Measurements from ENCODE around the gene KBTBD12.

Gene KBTBD12

DNA sequence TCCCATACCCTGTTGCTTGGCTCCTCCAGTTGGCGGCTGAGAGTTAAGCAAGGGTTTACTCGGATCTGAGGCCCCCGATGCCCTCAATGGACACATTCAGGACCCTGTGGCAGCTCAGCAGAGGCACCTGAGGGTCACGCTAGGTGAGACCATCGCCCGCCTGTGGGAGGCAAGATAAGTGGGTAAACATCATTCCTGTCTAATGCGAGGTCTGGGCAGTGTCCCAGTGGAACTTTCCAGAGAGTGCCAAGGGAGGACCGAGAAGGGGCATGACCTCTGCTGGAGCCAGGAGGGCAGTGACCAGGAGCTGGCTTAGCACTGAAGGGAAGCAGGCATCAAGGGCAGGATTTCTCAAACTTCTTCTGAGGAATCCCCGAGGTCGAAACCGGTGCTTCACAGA lies 71.8 kb downstream of the KBTBD12 start:
- no peak for DNase-seq

DNA sequence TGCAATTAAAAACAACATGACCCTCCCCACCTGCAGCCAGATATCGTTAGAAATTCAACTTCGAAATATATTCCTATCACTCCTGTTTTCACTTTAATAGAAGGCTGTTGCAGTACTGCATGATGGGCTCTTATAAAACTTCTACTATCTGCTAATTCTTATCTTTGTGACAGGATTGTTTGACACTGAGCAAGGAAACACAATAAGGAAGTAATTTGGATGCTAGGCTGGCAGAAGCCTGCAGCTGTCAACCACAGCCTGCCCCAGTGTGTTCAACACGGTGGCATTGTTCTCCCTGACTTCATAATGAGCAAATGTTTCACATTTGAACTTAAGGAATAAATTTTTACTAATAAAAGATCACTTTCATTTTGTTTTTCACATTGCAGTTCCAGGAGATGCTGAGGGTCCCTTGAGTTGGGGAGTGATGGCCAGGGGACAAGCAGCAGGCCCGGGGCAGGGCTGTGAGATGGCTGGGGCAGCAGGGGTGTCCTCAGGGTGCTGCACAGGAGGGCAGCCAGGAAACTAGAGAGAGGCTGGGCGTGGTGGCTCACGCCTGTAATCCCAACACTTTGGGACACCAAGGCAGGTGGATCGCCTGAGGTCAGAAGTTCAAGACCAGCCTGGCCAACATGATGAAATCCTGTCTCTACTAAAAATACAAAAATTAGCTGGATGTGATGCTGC lies 72.4 kb downstream of the KBTBD12 start:
- DNase-seq, result no peak

DNA sequence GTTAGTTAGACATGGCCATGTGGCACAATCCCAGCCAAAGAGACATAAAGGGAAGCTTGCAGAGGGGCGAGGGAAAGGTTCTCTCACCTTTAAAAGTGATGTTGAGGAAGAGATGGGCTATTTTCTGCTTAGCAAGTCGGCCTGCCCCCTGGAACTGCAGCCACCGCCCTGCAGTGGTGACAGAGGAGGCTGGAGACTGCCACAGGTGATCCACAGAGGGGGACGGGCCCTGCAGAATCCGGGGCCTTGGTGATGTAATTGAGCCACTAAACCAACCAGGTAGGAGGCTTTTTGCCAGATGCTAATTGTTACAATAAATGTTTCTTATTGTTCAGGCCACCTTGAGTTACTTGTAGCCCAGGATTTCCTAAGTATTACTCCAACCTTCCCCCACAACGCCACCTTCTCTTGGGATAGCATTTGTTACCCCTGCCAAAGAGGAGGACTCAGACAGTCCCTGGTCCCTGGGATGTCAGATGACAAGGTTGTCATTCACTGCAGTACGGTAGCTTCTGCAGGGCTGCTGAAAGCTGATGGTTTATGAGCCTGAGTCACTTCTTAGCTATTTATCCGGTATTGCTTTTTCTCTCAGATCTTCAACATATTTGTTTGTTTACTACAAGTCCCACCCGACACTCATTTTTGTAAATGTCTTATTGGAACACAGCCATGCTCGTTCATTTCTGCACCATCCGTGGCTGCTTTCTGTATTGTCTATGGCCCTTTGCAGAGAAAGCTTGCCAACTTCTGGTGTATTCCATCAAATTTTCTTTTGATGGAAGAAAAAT lies 73.9 kb downstream of the KBTBD12 start:
- no peak for DNase-seq

DNA sequence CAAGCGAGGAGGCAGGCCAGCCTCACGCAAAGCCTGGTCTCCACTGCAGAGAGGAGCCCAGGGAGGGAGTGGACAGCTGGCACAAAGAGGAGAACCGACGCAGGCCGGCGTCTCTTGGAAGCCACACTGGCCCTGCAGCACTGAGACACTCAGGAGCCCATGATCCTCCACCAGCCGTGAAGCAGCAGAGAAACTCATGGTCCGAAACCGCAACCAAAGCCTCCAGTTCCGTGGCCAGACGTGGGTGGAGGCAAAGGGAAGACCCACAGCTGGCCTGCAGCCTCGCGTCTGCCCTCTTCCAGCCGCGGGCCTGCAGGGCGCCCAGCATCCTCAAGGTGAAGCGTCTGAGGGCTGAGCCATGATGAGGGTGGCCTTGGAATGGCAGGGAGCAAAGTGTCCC lies 75.0 kb downstream of the KBTBD12 start:
- no peak for DNase-seq

DNA sequence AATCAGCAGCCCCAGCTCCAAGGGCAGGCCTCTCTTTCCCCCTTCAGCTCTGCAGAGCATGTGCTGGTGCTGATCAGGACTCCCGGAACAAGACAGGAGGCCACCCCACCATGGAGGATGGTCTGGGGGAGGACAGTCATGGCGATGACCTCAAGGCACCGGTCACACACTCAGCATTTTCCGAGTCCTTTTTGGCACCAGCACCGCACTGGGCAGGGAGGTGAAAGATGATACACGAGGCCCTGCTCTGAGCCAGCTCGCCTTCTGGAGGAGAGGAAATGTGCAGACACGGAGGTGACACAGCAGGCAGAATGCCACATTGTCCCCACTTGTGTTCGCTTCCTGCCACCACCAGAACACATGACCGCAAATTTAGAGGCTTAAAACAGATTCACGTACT lies 75.4 kb downstream of the KBTBD12 start:
- DNase-seq, result no peak

DNA sequence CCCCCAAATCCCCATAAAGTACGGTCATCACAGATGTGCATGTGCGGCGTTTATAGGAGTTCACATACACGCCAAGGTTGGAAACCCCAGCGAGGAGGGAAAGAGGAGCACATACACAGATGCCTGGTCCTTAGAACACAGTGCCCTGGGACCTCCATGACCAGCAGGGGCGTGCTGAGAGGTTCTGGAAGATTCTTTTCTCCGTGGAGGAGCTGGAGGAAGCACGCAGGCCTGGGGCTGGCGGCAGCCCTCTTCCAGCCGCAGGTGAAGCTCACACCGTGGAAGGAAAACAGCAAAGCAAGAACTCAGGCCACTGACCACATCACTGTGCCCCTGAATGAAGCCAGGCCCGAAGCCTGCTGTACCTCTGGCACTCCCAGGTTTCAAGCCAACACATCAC lies 76.2 kb downstream of the KBTBD12 start:
- DNase-seq, result no peak

DNA sequence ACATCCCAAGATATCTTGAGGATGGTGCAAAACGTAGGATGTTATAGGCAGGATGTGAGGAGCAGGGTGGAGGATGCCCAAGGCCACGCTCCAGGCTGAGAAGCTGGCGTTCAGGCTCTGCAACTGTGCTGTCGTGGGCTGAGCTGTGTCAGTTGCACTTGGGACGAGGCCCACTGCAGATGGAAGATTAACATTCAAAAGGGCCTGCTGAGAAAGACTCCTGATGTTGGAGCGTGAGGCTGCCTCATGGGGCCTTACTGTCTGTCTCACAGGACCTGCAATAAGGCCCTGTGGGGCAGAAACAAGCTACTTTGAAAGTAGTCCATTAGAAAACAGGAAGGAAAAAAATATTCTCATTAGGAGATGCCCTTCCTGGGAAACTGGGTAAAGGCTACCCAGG lies 76.6 kb downstream of the KBTBD12 start:
- DNase-seq, result no peak

DNA sequence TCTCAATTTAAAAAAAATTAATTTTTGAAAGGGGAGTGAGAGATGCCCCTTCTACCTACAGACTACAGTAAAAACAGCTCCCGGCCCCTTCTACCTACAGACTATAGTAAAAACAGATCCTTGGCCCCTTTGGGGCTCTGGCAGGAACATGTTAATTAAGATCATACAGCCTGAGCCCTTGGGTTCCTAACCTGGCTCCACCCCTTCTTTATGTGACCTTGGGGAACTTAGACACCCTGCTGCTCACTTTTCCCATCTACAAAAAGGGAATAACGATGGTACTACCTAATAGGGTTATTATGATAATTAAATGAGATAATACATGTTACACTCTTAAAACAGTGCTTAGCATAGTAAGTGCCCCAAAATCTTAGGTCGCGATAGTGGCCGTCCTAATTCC lies 77.1 kb downstream of the KBTBD12 start:
- DNase-seq, result no peak

DNA sequence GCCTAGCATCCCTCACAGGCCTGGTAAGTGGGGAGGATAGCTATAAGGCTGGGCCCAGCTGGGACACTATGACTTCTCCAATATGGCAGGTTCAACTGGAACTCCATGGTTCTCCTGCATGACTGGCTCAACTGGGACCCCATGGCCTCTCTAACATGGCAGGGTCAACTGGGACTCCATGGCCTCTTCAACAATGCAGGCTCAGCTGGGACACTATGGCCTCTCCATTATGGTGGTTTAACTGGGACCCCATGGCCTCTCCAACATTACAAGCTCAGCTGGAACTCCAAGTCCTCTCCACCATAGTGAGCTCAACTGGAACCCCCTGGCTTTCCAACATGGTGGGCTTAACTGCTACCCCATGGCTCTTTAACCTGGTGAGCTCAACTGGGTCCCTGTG lies 79.0 kb downstream of the KBTBD12 start:
- no peak for DNase-seq

DNA sequence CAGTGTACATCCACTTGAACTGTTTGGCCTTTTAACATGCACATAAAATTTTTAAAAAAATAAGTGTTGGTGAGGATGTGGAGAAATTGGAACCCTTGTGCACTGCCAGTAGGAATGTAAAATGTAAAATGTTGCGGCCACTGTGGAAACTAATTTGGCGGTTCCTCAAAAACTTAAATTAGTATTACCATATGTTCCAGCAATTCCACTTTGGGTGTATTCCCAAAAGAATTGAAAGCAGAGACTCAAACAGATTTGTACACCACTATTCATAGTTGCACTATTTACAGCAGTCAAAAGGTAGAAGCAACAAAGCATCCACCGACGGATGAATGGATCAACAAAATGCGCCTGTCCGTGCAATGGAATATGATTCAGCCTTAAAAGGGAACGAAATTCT lies 82.0 kb downstream of the KBTBD12 start:
- DNase-seq, result no peak

DNA sequence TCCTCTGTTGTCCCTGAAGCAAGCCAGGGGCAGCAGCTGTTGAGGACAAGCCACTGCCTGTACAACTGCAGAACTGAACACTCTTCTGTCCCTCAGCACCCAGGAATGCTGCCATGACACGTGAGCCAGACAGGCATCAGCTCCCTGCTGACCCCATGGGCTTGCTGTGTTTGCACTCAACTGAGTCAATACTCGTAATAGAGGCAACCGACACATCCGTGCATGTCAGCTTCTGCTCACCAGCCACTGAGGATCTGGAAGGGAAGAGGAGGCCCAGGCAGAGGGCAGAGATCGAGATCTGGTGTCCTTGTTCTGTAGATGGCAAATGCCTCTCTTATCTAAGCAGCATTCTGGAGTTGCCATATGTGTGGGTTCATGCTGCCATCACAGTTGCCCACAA lies 82.9 kb downstream of the KBTBD12 start:
- no peak for DNase-seq

DNA sequence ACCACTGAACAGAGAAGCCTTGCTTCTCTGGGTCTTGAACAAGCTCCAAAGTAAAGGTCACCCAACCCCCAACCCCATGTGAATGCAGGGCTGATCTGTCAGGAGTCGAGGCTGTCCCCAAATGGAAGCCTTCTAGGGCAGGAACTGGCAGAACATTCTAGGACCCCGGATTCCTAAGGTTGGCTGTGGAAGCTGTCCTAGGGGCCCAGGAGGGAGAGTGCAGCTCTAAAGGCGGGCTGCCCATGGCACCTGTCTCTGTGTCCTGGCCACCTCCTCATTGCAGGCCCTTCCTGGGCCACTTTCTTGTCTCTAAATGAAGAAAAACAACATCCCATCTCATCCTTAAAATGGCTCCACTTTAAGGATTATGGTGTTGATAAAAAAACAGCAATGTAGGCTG lies 83.6 kb downstream of the KBTBD12 start:
- no peak for DNase-seq

DNA sequence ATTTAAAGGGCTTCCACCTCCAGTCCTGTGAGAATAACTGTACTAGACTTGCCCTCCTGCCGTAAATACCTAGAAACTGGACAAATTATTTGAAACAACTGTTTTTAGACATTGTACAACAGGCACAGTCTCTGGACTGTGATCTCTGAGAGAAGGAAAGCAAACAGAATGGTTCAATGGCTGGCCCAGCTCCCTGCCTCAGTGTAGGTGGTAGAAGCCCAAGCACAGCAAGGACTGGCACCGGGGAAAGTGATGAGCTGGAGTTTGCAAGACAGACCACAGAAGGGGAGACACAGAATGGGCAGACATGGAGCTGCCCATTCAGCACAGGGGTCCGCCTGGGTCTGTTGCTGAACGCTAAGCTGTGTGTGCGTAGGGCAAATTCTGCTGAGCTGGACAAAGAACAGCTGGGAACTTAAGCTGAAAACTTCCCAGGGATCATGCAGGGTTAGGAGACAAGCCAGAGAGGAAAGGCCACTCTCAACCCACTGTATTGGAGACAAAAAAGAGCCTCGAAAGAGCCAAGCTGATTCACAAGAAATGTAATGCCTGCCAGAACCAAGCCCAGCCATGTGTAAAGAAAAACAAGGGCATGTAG lies 84.6 kb downstream of the KBTBD12 start:
- DNase-seq, result no peak

DNA sequence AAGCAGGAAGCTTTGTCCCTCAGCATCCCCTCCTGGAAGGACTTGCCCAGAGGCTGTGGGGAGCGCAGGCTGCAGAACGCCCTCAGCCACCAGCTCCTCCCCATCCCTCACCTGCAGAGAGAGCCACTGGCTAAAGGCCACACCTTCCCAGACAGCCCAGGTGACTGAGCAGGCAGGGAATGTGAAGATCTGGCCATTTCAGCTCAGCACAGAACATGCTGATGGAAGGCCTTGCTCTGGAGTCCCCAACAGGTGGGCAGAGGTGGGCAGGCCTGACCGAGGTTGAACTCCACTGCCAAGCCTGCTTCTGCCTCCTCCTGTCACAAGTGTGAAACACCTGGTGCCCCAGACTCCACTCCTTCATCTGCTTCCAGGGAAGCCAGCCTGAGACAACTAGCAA lies 86.5 kb downstream of the KBTBD12 start:
- no peak for DNase-seq

DNA sequence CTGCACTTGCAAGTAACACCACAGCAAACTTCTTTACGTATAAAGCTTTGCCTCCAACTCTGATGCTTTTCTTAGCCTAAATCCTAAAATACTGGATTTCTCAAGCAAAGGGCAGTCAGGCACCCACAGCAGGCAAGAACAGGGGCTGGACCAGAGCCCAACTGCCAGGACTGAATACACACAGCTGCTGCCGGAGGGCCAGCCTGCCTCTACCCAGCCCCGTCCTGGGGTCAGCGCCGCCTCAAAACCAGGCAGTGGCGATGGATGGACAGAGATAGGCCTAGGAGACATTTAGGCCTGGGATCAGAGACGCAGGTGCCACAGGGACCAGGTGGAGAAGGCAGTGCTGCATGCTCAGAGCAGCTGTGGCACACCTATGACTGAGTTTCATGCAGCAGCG lies 89.6 kb downstream of the KBTBD12 start:
- no peak for DNase-seq

DNA sequence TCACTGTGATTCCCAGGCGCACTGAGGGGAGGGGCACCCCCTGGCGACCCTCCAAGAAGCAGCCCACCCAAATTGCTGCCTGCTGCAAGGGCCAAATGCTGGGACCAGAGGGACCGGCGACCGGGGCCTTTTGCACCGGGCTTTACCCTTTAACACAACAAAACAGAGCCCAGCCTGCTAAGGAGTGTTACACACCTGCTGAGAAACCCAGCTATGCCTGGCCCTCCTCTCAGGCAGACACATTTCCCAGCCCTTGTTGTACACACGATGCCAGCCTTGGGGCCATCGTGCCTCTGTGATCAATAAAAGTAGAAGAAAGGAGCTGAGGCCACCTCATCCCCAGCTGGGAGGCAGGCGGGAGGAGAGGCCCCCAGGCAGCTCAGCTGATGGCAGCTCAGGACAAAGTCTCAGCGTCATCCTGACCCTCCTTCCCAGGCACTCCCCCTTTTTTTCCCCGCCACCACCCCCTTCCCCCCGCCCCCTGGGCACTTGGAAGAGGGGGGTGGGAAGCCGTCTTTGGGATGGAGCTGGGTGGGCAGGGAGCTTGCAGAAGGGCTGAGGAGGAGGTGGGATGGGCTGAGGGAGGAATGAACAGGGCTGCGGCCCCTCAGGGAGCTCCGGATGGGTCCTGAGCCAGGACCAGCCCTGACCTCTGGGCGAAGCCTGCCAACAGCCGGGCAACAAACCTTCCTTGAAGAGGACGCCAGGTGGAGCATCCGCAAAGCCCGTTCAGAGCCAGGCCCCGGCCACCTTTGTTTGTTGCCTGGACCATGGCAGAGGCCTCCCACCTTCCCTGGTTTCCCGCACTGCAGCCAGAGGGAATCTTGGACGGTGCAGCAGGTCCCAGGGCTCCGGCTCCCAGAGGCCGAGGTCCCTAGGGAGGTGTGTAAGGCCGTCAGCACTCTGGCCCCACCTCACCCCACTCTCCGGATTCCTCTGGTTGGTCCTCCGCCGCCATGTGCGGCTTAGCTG lies 91.3 kb downstream of the KBTBD12 start:
- DNase-seq, result no peak

DNA sequence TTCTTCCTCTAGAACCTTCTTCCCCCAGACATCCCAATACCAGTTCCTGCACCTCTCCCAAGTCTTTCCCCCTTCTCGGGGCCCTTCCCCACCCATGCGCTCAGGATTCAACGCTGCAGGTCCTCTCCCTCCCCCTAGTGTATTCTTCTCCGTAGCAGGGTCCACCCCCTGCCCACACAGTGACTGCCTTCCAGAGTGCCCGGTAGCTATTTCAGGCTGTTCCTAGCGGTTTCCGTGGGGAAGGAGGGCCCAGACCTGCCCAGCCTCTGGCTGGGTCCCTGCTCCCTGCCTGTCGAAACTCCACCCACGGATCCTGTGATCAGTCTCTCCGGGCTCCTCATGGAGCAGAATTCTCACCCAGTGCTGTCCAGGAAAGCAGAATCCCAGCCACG lies 92.0 kb downstream of the KBTBD12 start:
- no peak for DNase-seq

DNA sequence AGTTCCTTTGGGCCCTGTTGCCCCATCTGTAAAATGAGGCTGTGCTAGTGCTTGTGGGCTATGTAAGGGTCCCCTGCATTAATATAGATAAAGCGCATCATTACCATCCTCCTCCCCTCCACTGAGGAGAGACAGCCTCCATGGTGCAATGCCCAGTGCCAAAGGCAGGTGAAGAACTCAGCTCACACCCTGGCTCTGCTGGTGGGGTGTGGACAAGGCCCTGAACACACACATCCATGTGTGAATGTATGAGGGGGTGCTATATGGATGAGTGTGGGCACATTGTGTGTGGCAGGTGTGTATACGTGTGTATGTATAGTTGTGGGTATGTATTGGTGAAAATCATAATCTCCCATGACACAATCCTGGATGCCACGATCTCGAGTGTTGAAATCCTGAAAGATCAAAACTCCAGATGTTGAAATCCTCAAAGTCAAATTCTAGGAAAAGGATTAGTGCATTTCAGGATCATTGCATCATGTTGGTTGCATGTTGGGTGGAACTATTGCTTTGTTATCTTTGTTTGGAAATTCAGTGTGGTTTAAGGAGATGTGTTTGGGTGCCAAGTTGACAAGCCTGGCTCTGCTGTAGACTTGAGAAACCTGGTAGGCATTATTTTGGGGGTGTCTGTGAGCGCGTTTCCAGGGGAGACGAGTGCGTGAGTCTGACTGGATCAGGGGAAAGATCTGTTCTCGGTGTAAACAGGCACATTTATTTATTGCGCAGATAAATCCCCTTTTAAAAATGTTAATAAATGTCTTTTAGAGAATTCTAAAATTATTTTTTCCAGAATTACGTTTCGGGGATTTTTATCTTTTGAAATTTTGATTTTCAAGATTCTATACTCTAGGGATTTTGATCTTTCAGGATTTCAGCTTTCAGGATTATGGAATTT lies 95.2 kb downstream of the KBTBD12 start:
- DNase-seq, result no peak

DNA sequence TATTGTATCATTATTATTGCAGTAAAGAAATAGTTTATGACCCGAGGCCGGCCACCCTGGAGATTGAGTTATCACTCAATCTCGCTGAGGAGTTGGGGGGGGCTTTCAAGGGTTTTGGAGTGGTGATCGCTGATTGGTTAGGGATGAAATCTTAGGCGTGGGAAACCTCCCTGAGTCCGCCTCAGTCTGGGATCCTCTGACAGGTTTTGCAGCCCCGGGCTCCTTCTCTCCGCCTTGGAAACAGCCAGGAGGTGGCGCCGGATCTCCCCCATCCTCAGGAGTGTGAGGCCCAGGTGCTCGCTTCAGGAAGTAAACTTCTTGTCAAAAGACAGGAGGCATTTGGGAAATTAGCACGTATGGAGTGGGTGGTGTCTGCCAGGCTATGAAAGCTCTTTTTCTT lies 96.1 kb downstream of the KBTBD12 start:
- no peak for DNase-seq

DNA sequence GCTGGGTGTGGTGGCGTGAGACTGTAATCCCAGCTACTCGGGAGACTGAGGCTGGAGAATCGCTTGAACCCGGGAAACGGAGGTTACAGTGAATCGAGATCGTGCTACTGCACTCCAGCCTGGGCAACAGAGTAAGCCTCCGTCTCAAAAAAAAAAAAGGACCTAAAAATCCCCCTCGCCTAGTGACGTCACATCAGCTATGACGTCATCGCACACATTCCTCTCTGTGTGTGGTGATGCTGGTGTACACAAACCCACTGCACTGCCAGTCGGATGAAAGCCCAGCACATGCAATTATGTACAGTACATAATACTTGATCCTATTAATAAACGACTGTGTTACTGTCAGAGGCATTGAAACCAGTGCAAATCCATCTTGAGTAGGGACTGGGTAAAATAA lies 97.0 kb downstream of the KBTBD12 start:
- no peak for DNase-seq

DNA sequence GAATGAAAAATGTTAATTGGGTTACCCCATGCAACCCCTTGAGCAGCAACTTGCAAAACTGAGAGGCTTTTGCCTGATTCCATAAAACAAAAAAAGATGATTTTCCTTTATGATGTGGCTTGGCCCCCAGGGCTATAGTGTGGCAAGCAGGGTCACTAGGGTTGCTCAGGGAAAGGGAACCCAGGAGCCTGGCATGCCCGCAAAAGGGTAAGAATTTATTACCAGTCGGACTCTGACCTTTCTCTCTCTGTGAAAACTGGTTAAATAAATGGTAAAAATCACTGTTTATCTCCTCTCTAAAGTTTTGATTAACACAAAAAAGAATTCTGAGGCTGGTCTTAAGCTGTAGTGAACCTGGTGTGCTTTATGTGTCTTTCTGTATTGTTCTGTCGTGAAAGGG lies 99.5 kb downstream of the KBTBD12 start:
- DNase-seq, result no peak

DNA sequence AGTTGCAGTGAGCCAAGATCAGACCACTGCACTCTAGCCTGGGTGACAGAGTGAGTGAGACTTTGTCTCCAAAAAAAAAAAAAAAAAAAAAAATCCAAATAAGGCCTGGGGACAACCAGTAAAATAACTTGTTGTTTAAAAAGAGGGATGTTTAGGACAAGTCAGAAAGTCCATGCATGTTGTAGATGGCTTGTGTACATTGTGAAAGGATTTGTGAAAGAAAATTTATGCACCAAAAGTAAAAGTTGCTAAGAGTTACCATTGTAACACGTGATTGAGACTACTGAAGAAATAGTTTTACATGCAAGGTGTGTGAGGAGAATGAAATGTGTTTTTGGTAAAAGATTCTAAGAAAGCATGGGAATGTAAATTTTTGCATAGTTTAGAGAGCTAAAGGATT lies 101.5 kb downstream of the KBTBD12 start:
- no peak for DNase-seq

All from activated effector memory CD4-positive, alpha-beta T cell treated with anti-CD3 and anti-CD28 coated beads, Interleukin-2, amount 50 U/mL, for 16 hours (primary cell).